Esophagus muscularis mucosa (tissue), 4 donors: ENCODE data around the gene DLGAP5.
A peak's percentile ranks its signal among the peaks of the same experiment; 100 is the strongest.

ENCODE experiments used
- EP300 ChIP-seq: sonication (generic); formaldehyde crosslinking; IDR thresholded peaks from one replicate; pipeline ENCODE4 v1.6.1; 2017; ENCODE audit warnings: antibody characterized with exemption
- POLR2A ChIP-seq: fragments of 450-650 bp; IDR thresholded peaks from one replicate; pipeline ENCODE4 v1.6.1; 2017; ENCODE audit warnings: antibody characterized with exemption, moderate library complexity, mild to moderate bottlenecking, low read depth
- POLR2AphosphoS5 ChIP-seq, 2 donors: sonication (generic); formaldehyde crosslinking; IDR thresholded peaks; one replicate each; pipeline ENCODE4 v1.6.1; 2017; ENCODE audit warnings: antibody characterized with exemption in 2 of 2
- TF ChIP-seq, protein P1 (sequence below), 3 experiments: fragments of 200-600 bp in 2 of 3; fragments of 450-650 bp in 1 of 3; sonication (generic) in 2 of 3; IDR thresholded peaks; one replicate each; pipeline ENCODE4 v1.5.1; 2017 to 2019; ENCODE audit warnings: antibody characterized with exemption in 3 of 3, mild to moderate bottlenecking in 2 of 3, moderate library complexity in 1 of 3

DNA sequence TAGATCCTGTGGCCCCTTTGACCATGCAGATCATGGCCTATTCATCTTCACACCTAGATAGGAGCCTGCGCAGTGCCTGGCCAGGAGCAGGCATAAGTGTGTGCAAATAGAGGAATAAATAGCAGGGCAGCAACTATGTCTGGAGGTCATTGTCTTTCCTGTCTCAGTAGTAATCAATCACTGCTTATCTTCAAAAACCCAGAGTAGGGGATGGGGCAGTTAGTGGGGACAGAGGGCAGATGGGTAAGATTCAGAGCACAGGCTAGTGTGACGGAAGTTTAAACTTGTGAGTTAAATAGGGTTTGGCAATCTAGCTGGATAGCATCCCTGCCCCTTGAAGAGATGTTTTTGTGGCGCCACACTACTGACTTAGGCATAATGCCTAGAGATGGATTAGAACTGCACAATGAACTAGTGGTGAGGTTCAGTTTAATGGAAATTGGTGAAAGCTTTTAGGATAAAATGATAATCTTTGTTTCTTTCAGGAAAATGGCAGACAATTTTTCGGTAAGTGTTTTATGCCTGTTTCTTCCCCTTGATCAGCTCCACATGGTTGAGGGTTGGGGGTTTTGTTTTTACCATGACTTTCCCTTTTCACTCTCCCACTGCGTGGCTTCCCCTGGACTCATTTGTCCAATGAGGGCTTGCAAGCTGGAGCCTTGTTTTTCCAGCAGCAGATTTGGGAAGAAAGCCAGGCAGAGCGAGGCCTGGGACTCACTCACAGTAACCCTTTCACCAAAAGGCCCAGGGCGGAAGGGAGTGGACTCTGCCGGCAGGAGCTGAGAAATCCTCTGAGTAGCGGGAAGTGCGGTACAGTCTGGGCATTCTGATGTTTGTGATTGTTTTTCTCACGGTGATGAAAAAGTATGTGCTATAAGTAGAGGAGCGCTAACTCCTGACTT is 54.2 kb downstream of the DLGAP5 start:
- TF ChIP-seq POLR2A, result no peak
- TF ChIP-seq, protein P1, sequence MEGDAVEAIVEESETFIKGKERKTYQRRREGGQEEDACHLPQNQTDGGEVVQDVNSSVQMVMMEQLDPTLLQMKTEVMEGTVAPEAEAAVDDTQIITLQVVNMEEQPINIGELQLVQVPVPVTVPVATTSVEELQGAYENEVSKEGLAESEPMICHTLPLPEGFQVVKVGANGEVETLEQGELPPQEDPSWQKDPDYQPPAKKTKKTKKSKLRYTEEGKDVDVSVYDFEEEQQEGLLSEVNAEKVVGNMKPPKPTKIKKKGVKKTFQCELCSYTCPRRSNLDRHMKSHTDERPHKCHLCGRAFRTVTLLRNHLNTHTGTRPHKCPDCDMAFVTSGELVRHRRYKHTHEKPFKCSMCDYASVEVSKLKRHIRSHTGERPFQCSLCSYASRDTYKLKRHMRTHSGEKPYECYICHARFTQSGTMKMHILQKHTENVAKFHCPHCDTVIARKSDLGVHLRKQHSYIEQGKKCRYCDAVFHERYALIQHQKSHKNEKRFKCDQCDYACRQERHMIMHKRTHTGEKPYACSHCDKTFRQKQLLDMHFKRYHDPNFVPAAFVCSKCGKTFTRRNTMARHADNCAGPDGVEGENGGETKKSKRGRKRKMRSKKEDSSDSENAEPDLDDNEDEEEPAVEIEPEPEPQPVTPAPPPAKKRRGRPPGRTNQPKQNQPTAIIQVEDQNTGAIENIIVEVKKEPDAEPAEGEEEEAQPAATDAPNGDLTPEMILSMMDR (IDR thresholded peaks at IDR 0.05), result peak in 1 of 3 experiments; percentile 10
- TF ChIP-seq EP300, result no peak
- TF ChIP-seq POLR2AphosphoS5 (IDR thresholded peaks at IDR 0.05), result peak; percentile 46 to 76
